HCT116 (cell line): ENCODE data around the gene KIRREL3. TPM values are rescaled to one million over a fixed set of nuclear protein-coding genes. Genes with fewer than 3 reads are reported as not detected.

Experiments used
- ATAC-seq: fragments of 200-7000 bp; cut with Tn5 transposase; 2 replicates; pipeline ENCODE4 v1.9.1; 2020; ENCODE audit warnings: mild to moderate bottlenecking, moderate library complexity
- BruUV-seq: library from RNA; stranded (reverse); fragments of 400-500 nt; replicated peaks from 2 replicates; lab custom pipeline; 2021; lab: Mats Ljungman, UMichigan
- CTCF ChIA-PET: fragments of 300-600 bp; sonication (Branson Sonifier 250); formaldehyde crosslinking; loops from one replicate; lab custom pipeline; 2021; ENCODE audit warnings: antibody characterized with exemption; lab: Charles Lee
- POLR2A ChIA-PET: fragments of 300-600, 350-600 bp; sonication (Branson Sonifier 250); formaldehyde crosslinking; loops from one replicate; lab custom pipeline; 2021; ENCODE audit warnings: antibody characterized with exemption; lab: Charles Lee
- RAD21 ChIA-PET, 2 experiments: fragments of 300-600 bp; sonication (Branson Sonifier 250); formaldehyde crosslinking; loops; one replicate each; lab custom pipeline; 2023; ENCODE audit warnings: low total read pairs in 2 of 2; ENCODE audit not compliant: uncharacterized antibody in 2 of 2, unreplicated experiment in 2 of 2, low non-redundant PET in 1 of 2; lab: Charles Lee
- DNase-seq: peaks from one replicate; pipeline ENCODE4 v3.0.0-alpha.2; 2010; ENCODE audit warnings: low read depth, low spot score
- H2AFZ ChIP-seq: fragments of 200-600 bp; shearing (Covaris generic), sonication (generic); 2 replicates; pipeline ENCODE4 v1.6.1; 2017; ENCODE audit warnings: low read depth, mixed run types, mixed read lengths, antibody characterized with exemption, low read length; ENCODE audit not compliant: poor library complexity, severe bottlenecking
- H3K27ac ChIP-seq: 2 replicates; pipeline ENCODE4 v1.5.1; 2012; ENCODE audit warnings: low read depth, low read length
- H3K27me3 ChIP-seq: fragments of 200-600 bp; sonication (generic); 2 replicates; pipeline ENCODE4 v1.6.1; 2016; ENCODE audit warnings: mixed run types, low read length, mixed read lengths; ENCODE audit not compliant: insufficient read depth
- H3K36me3 ChIP-seq, 2 experiments: fragments of 200-500 bp in 1 of 2; fragments of 200-600 bp in 1 of 2; sonication (Bioruptor generic) in 1 of 2; sonication (generic) in 1 of 2; 2 replicates each; pipeline versions ENCODE4 v1.5.1 to v1.6.1; 2014 to 2016; ENCODE audit warnings: low read length in 2 of 2, inconsistent platforms in 1 of 2, mixed read lengths in 1 of 2, mixed run types in 1 of 2; ENCODE audit not compliant: insufficient read depth in 2 of 2, control insufficient read depth in 1 of 2
- H3K4me1 ChIP-seq, 2 experiments: fragments of 200-600 bp in 1 of 2; sonication (generic) in 1 of 2; 2 replicates each; pipeline versions ENCODE4 v1.5.1 to v1.6.1; 2012 to 2017; ENCODE audit warnings: low read length in 2 of 2, inconsistent platforms in 1 of 2, mild to moderate bottlenecking in 1 of 2, mixed read lengths in 1 of 2, mixed run types in 1 of 2, moderate library complexity in 1 of 2; ENCODE audit not compliant: insufficient read depth in 2 of 2, control insufficient read depth in 1 of 2
- H3K4me2 ChIP-seq: fragments of 200-600 bp; sonication (generic); 2 replicates; pipeline ENCODE4 v1.6.1; 2017; ENCODE audit warnings: mixed run types, low read length, mixed read lengths
- H3K4me3 ChIP-seq, 2 experiments: fragments of 200-600 bp in 1 of 2; sonication (generic) in 1 of 2; replicated peaks in 1 of 2; 2 replicates each; pipeline ENCODE4 v1.5.1; 2011 to 2016; ENCODE audit warnings: low read length in 2 of 2, control low read depth in 1 of 2, low read depth in 1 of 2, mild to moderate bottlenecking in 1 of 2, mixed read lengths in 1 of 2, mixed run types in 1 of 2
- H3K79me2 ChIP-seq: fragments of 200-600 bp; sonication (generic); 2 replicates; pipeline ENCODE4 v1.6.1; 2017; ENCODE audit warnings: mild to moderate bottlenecking, mixed run types, low read length, moderate library complexity, mixed read lengths; ENCODE audit not compliant: insufficient read depth
- H3K9ac ChIP-seq: fragments of 200-600 bp; sonication (generic); 2 replicates; pipeline ENCODE4 v1.6.1; 2016; ENCODE audit warnings: low read length, mixed read lengths
- H3K9me2 ChIP-seq: fragments of 200-600 bp; sonication (generic), shearing (Covaris generic); 2 replicates; pipeline ENCODE4 v1.6.1; 2017; ENCODE audit warnings: mixed run types, mild to moderate bottlenecking, moderate library complexity; ENCODE audit not compliant: insufficient read depth
- H3K9me3 ChIP-seq, 2 experiments: fragments of 200-500 bp in 1 of 2; fragments of 200-600 bp in 1 of 2; sonication (Bioruptor generic) in 1 of 2; sonication (generic) in 1 of 2; 2 replicates each; pipeline ENCODE4 v1.6.1; 2014 to 2017; ENCODE audit warnings: low read length in 2 of 2, mixed read lengths in 2 of 2, inconsistent platforms in 1 of 2, low read depth in 1 of 2, mild to moderate bottlenecking in 1 of 2, mixed run types in 1 of 2, moderate library complexity in 1 of 2; ENCODE audit not compliant: control insufficient read depth in 1 of 2, insufficient read depth in 1 of 2
- H4K20me1 ChIP-seq: fragments of 200-600 bp; sonication (generic), shearing (Covaris generic); 2 replicates; pipeline ENCODE4 v1.6.1; 2017; ENCODE audit warnings: mixed run types, mild to moderate bottlenecking, moderate library complexity; ENCODE audit not compliant: insufficient read depth
- ATF3 ChIP-seq: IDR thresholded peaks from 2 replicates; pipeline ENCODE4 v1.6.1; 2012
- CBX3 ChIP-seq: IDR thresholded peaks from 2 replicates; pipeline ENCODE4 v1.6.1; 2012; ENCODE audit warnings: low read depth
- CEBPB ChIP-seq: IDR thresholded peaks from 2 replicates; pipeline ENCODE4 v1.6.1; 2012; ENCODE audit warnings: low read depth
- ELF1 ChIP-seq: IDR thresholded peaks from 2 replicates; pipeline ENCODE4 v1.6.1; 2012; ENCODE audit warnings: low read depth, borderline replicate concordance
- EZH2 ChIP-seq: fragments of 200-600 bp; sonication (generic); IDR thresholded peaks from 2 replicates; pipeline ENCODE4 v1.6.1; 2017; ENCODE audit warnings: antibody characterized with exemption, mixed run types
- EZH2phosphoT487 ChIP-seq: fragments of 200-600 bp; IDR thresholded peaks from 2 replicates; pipeline ENCODE4 v1.6.1; 2018; ENCODE audit warnings: antibody characterized with exemption, borderline replicate concordance
- FOSL1 ChIP-seq: IDR thresholded peaks from 2 replicates; pipeline ENCODE4 v1.6.1; 2012; ENCODE audit warnings: low read depth
- JUND ChIP-seq: IDR thresholded peaks from 2 replicates; pipeline ENCODE4 v1.6.1; 2012
- POLR2AphosphoS5 ChIP-seq: IDR thresholded peaks from 2 replicates; pipeline ENCODE4 v1.6.1; 2011; ENCODE audit warnings: mild to moderate bottlenecking, low read depth, low read length, moderate library complexity
- RAD21 ChIP-seq: IDR thresholded peaks from 2 replicates; pipeline ENCODE4 v1.6.1; 2012; ENCODE audit warnings: low read depth, mild to moderate bottlenecking
- REST ChIP-seq: IDR thresholded peaks from 2 replicates; pipeline ENCODE4 v1.6.1; 2012; ENCODE audit warnings: low read depth
- SIN3A ChIP-seq: IDR thresholded peaks from 2 replicates; pipeline ENCODE4 v1.6.1; 2012; ENCODE audit warnings: low read depth
- SRF ChIP-seq: IDR thresholded peaks from 2 replicates; pipeline ENCODE4 v1.6.1; 2012; ENCODE audit warnings: low read depth
- TCF7L2 ChIP-seq: IDR thresholded peaks from 2 replicates; pipeline ENCODE4 v1.7.0; 2011; ENCODE audit warnings: borderline replicate concordance, inconsistent platforms; ENCODE audit not compliant: insufficient read depth, insufficient read length; ENCODE audit errors: extremely low read depth
- YY1 ChIP-seq: IDR thresholded peaks from 2 replicates; pipeline ENCODE4 v1.6.1; 2011; ENCODE audit warnings: low read length, low read depth, moderate library complexity, mild to moderate bottlenecking; ENCODE audit not compliant: insufficient replicate concordance; ENCODE audit errors: extremely low read depth
- ZFX ChIP-seq: fragments of 450-650 bp; IDR thresholded peaks from 2 replicates; pipeline ENCODE4 v1.6.1; 2017
- intact Hi-C: fragments of 100-400 bp; cut with micrococcal nuclease; formaldehyde crosslinking; loops from 2 replicates; pipeline ENCODE4 v1.10.0; 2022
- total RNA-seq: library from RNA; stranded (reverse); gene quantifications from one replicate; pipeline ENCODE4 v1.2.1, GENCODE V29; 2021; ENCODE audit not compliant: unreplicated experiment

Gene KIRREL3
- total RNA-seq, 1 experiment from 2014 or later = not detected

- no peak overlapping the region for H3K4me3 ChIP-seq
- no peaks in the 10 kb centered on the region for H3K27me3 ChIP-seq
- TF ChIP-seq ELF1 (no peak), SIN3A (no peak), REST (no peak), RAD21 (no peak), ATF3 (no peak), JUND (no peak), YY1 (no peak), POLR2AphosphoS5 (no peak), CBX3 (no peak), TCF7L2 (no peak), FOSL1 (no peak), CEBPB (no peak), ZFX (no peak), SRF (no peak), EZH2phosphoT487 (no peak), EZH2 (no peak)
- TF ChIP-seq, all 23 proteins: peak for 0
- no peak overlapping the region for H2AFZ ChIP-seq
- no peak overlapping the region for H3K9ac ChIP-seq
- no peaks in the 10 kb centered on the region for H3K36me3 ChIP-seq
- H4K20me1 ChIP-seq = no peaks in the 10 kb centered on the region
- H3K9me2 ChIP-seq = no peaks in the 10 kb centered on the region
- ChIA-PET RAD21 (interaction anchor here in 1 of 2 experiments (0.7 kb wide), 1 partner anchor 118 kb away, joined by 3 read pairs; no protein-coding TSS in a partner anchor), CTCF (no interaction called here), POLR2A (no interaction called here)
- H3K4me2 ChIP-seq = no peak overlapping the region
- H3K9me3 ChIP-seq = no peaks in the 10 kb centered on the region
- no peak overlapping the region for H3K27ac ChIP-seq
- H3K4me1 ChIP-seq = peaks cover 2 to 7% of the 10 kb centered on the region in 2 experiments; a peak in 3 of 4 replicates
- BruUV-seq = no TSS peak
- intact Hi-C loops = no loop called here
- H3K79me2 ChIP-seq = no peaks in the 10 kb centered on the region
- ATAC-seq = no peak
- no peak for DNase-seq
Observed at GRCh38 chr11:126478466-126478865, 522.1 kb downstream of the KIRREL3 start.
